HG03095 (cell line): Measurements from ENCODE around the gene CYFIP2.
A peak's percentile ranks its signal among the peaks of the same experiment; 100 is the strongest.

Experiments used
- ATAC-seq: cut with Tn5 transposase; IDR thresholded peaks from one replicate; pipeline ENCODE4 v1.9.1; 2021; ENCODE audit warnings: moderate library complexity; ENCODE audit not compliant: unreplicated experiment

CYFIP2 gene

DNA sequence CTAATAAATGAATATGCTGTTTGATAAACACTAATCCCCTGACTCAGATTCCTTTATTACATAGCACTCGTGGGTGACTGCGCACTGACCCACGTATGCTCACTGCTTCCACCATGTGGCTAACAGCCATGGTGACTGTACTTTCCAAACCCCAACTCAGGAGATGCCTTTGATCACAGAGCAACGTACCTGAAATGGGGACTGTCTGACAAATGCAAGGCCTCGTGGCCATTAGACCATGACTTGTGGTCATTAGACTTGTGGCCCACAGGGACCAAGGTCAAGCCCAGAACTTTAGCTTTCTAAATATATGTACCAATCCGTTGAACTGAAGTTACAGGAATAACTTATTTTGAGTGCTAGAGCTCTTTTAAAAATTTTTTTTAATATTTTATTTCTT is 46.6 kb downstream of the CYFIP2 start:
- peak; percentile 88 for ATAC-seq

DNA sequence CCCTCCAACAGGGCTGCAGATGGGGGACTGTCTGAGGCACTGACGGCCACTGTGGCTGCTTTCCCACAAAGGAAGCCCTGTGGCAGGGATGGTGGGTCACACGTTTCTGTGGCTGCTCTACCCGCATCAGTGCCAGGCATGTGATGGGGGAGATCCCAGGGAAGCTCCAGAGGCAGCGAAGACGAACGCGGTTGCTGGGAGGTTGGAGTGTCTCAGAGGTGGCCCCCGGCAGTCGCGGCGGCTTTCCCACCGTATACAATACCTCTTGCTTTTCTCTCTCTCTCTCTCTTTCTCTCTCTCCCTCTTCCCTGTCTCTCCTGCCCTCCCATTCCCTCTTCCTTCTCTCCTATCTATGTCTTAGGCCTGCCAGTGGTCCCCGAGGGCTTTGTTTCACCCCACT is 56.7 kb downstream of the CYFIP2 start:
- no peak for ATAC-seq

GRCh38 chr5:157323107-157323706 is 57.3 kb downstream of the CYFIP2 start:
- no peak for ATAC-seq

GRCh38 chr5:157324237-157324636 is 58.3 kb downstream of the CYFIP2 start:
- ATAC-seq = no peak

- no peak for ATAC-seq
Observed at GRCh38 chr5:157326440-157327005, 60.6 kb downstream of the CYFIP2 start.

GRCh38 chr5:157327771-157328170 is 61.8 kb downstream of the CYFIP2 start:
- ATAC-seq = no peak

GRCh38 chr5:157328277-157328912 is 62.5 kb downstream of the CYFIP2 start:
- ATAC-seq = peak; percentile 98

- no peak for ATAC-seq
Observed at GRCh38 chr5:157331807-157332206, 65.9 kb downstream of the CYFIP2 start.

DNA sequence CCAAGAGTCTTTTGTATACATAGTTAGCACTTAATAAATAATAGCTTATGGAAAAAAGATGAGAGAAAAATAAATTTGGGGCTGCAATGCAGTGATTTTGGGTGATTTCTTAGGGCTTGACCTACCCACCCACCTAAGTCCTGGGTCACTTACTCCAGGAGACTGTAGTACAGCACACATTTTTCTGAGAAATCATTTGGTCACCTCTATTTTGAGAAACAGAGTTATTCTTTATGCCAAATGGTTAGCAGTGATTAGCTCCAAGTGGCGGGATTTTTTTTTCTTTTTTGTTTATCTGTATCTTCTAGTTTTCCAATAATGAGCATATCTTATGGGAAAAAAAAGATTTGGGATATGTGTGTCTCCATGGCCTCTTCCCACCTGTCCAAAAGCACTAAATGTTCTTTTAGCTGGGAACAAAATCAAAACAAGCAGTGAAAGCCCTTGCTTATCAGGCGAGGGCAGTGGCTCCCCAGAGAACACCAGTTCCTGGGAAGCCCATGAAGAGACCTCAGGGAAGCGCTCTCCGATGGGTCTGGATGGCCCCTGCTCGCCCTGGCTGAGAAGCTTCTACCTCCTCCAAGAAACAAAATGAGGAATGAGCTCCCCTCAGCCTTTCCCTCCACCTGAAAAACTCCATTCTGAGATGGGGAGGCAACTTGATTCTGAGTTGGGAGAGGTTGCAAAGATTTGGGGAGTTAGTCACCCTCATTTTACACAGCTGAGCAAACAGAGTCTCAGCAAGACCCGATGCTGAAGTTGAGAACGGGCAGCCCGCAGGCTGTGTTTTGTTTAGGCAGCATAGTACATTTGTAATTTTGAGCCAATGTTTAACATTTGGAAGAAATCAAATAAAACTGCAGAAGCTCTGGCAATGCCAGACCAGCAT is 69.9 kb downstream of the CYFIP2 start:
- no peak for ATAC-seq

DNA sequence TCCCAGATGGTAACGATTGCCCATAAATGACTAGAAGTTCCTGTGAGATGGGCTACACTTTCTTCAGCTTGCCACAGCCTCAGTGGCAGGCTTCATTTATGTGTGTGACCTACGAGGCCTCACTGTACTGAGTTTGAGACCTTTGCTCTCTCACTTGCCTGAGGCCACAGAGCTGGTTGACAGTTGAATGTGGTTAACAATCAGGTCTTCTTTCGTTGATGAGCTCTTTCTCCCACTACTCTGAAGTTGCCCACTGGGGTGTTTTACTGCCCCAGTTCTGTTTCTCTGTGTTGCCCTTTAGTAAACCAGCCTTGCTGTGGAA is 70.5 kb downstream of the CYFIP2 start:
- ATAC-seq = no peak

- ATAC-seq = no peak
Observed at GRCh38 chr5:157339409-157339808, 73.5 kb downstream of the CYFIP2 start.

GRCh38 chr5:157342822-157343402 is 77.0 kb downstream of the CYFIP2 start:
- ATAC-seq = no peak

DNA sequence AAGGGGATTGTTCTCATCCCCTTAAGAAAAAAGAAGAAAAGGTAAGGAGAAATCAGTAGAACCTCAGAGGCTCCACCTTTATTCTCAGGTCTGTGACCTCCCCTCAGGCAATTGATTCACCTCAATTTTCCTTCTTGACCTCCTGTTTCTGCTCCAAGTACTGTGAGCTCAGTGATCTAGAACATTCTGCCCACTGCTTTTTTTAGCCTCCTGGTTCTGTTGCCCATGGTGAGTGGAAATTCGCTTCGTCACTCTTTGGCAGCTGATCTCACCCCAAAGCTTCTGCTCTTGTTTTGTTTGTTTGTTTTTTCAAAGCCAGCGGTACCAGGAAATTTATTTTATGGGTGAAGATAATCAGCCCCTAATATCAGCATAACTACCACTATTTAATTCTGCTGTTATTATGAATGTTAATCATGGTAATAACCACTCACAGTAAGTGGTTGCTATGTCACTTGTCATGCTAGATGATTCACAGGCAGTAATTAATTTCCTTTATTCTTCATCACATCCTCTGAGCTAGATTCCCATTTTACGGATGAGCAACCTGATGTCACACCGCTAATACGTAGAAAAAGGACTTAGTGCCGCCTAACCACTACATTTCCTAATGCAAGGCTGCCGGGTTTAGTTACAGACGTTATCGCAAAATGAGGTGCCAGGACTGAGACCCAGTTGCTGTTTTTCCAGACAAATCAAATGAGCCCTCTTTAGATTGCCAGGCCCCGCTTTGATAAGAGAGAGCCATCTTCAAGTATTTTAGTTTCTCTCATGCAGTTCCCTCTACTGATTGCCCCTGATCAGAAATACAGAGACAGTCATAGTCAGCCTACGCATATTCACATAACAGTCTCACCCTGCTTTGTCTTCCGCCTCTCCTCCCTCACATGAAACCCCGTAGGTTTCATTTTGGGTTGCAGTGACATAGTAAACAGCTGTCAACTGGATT is 78.2 kb downstream of the CYFIP2 start:
- no peak for ATAC-seq

DNA sequence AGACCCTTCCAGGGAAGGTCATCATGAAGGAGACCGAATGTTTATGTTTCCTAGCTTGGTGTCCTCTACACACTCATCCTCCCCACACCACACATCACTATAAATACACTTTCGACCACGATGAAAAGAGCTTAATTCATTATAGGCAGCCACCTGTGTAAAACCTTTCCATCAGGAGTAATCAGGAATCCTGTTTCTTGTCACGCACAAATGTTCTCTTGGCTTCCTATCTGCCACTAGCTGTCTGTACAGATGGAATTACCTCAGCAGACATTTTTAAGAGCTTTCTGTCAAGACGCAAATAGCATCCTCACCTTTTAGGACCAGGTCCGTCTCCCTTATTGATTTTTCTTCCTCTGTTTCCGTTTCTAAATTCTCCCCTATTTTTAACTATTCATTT is 79.1 kb downstream of the CYFIP2 start:
- no peak for ATAC-seq

DNA sequence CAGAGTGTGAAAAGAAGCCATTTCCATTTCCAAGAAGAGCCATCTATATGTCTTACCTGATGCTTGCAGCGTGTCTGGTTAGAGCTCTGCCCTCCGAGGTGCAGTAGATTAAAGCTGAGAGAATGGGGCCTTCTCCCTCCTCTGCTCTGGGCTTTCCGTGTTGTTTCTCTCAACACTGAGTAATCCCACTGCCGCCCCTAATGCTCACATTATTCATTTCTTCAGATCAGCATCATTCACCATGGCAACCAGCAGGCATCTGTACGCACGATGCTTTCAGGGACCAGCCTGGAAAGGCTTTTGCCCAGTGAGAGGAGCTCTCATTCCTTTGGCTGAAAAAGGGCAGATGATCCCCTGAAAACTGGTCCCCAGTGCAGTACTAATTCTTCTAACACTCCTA is 79.6 kb downstream of the CYFIP2 start:
- ATAC-seq = no peak

DNA sequence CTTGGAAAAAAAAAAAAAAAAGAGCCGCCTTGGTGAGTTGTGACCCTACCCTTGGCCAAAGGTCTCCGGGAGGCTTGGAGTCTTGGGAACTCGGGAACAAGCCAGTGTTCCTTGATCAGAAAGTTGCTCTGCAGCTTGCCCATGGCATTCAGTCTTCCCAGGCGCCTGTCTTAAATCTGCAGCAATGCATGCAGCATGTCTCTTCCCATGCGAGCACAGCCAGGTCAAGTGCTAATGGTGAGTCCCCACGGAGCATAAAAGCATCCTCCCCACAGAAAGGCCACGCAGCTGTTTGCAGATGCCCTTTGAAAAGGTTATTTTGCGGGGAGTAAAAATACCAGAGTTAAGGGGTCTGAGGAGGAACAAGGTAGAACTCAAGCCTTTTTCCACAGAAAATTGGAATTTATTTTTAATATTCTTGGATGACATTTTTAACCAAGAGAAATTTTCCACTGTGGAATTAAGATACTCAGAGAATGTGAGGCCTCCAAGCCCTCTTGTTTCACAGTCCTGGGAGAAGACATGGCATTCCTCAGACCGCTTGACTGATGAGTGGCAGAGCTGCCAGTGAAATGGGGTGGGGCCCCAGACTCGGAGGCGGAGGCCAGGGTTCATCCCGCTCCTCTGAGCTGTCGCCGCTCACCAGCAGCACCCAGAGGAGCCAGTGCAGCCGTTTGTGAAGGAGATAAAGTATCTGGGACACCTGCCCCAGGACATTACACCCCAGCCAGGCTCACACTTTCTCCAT is 81.6 kb downstream of the CYFIP2 start:
- ATAC-seq = no peak

DNA sequence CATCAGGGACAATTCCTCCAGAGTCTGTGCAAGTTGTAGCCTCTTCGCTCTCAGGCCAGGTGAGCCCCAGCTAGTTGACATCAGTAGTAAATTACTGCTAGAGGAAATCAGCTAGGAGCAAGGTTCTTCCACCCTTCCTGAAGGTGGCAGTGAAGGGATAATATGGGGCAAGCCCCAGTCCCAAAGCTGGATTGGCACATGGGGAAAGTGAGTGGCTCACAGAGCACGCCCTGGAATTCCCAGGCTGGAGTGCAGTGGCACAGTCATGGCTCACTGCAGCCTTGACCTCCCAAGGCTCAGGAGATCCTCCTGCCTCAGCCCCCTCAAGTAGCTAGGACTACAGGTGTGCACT is 82.1 kb downstream of the CYFIP2 start:
- no peak for ATAC-seq

DNA sequence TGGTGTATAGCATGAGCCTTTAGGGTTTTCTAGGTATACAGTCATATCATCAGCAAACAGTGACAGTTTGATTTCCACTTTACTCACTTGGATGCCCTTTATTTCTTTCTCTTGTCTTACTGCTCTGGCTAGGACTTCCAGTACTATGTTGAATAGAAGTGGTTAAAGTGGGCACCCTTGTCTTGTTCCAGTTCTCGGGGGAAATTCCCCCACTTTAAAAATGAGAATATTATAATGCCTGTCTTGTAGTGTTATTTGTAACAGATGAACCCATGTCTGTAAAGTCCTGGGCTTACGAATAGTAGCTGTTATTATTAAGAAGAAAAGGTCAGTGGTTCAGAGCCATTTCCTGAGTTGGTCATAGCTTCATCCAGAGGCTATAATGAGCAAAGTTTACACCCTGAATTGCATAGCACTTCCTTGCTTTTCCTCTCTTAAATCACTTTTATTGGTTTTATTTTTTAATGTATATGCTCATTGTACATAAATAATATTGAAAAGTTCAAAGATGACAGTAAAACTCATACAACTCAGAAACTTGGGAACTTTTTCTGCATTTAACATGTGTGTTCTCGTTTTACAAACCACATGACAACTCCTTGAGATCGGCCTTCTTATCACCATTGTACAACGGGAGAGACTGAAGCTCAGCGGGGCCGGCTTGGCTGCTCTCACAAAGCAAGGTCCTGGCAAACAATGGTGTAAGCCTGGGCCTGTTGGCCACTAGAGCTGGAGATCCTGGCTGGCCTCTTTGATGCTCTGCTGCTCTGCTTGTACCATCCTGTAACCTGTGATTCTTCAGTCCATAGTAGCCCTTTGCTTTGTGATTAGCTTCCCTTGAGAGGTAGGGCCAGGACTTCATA is 85.2 kb downstream of the CYFIP2 start:
- no peak for ATAC-seq

DNA sequence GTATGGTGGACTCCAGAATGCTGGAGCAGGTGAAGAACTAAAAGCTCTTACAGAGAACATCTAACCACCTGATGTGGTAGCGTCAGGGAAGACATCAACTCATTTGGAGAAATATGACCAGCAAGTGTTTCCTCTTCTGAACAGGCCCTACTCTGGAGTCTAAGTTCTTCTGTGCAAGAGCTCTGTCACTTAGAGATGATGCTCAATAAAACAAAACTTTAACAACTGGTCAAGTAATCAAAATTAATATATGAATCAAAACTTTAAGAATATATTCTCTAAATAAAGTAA is 85.8 kb downstream of the CYFIP2 start:
- no peak for ATAC-seq
